Parathyroid adenoma (tissue), 2 donors: ENCODE results near the gene ORC2.

ENCODE experiments used
- H2AFZ ChIP-seq: fragments of 300-600 bp; sonication (generic); one replicate; pipeline ENCODE4 v1.7.0; 2017; ENCODE audit warnings: antibody characterized with exemption, mild to moderate bottlenecking
- H3K27ac ChIP-seq: fragments of 300-600 bp; sonication (generic); one replicate; pipeline ENCODE4 v1.7.0; 2017
- H3K27me3 ChIP-seq: fragments of 300-600 bp; sonication (generic); one replicate; pipeline ENCODE4 v1.7.0; 2017; ENCODE audit warnings: low read length; ENCODE audit not compliant: control insufficient read depth, insufficient read depth
- H3K36me3 ChIP-seq: fragments of 300-600 bp; sonication (generic); one replicate; pipeline ENCODE4 v1.7.0; 2017; ENCODE audit warnings: low read length; ENCODE audit not compliant: control insufficient read depth, insufficient read depth
- H3K4me1 ChIP-seq: fragments of 300-600 bp; sonication (generic); one replicate; pipeline ENCODE4 v1.7.0; 2017; ENCODE audit warnings: control low read depth
- H3K4me2 ChIP-seq: fragments of 300-600 bp; sonication (generic); one replicate; pipeline ENCODE4 v1.7.0; 2017; ENCODE audit warnings: low read length
- H3K4me3 ChIP-seq: fragments of 300-600 bp; sonication (generic); one replicate; pipeline ENCODE4 v1.7.0; 2017; ENCODE audit warnings: low read depth, low read length
- H3K79me2 ChIP-seq: fragments of 300-600 bp; sonication (generic); one replicate; pipeline ENCODE4 v1.7.0; 2017; ENCODE audit warnings: control low read depth
- H3K9ac ChIP-seq: fragments of 300-600 bp; sonication (generic); one replicate; pipeline ENCODE4 v1.7.0; 2017; ENCODE audit warnings: mild to moderate bottlenecking
- H3K9me3 ChIP-seq: fragments of 300-600 bp; sonication (generic); one replicate; pipeline ENCODE4 v1.7.0; 2017; ENCODE audit warnings: low read length; ENCODE audit not compliant: control insufficient read depth
- TF ChIP-seq, protein P1 (sequence below): fragments of 300-600 bp; sonication (generic); IDR thresholded peaks from one replicate; pipeline ENCODE4 v1.7.0; 2017; ENCODE audit warnings: antibody characterized with exemption, mild to moderate bottlenecking
- donor health status: primary hyperparathyroidism.

Gene ORC2

DNA sequence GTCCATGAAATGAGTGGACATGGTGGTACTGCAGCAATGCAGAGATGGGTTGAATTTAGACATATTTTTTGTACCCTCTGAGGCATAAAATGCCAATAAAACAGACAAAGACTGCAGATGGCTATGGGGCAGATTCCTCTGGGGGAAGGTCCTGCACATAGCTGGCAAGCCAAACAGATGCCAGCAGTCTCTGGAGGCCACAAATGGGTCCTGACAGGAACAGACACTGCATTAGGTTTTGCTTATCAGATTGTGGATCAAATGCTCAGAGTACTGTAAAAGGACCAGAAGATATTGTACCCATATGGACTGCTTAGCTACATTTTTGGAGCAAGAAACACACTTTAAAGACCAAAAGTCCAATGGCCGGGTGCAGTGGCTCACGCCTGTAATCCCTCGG is 40.9 kb upstream of the ORC2 start:
- Histone ChIP-seq H2AFZ (no peak overlapping the region), H3K36me3 (no peaks in the 10 kb centered on the region)

DNA sequence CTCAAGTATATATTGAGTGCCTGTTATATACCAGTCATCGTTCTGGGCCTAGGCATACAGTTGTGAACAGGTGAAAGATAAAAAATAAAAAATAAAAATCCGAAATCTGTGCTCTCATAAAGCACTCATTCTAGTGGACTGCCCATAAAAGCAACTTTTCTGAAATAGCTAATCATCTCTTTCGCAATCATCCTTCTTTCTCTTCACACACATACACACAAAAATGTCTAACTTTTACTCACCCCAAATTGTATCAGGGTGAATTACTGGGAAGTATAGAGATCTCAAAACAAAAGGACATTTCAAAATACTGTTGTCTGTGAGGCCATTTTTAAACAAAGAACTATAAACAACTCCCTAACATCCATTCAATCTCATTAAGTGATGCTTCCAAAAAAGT is 29.6 kb upstream of the ORC2 start:
- H2AFZ ChIP-seq: no peak overlapping the region
- no peaks in the 10 kb centered on the region for H3K9me3 ChIP-seq
- no peak overlapping the region for H3K4me2 ChIP-seq
- no peaks in the 10 kb centered on the region for H3K27me3 ChIP-seq
- TF ChIP-seq, protein P1, sequence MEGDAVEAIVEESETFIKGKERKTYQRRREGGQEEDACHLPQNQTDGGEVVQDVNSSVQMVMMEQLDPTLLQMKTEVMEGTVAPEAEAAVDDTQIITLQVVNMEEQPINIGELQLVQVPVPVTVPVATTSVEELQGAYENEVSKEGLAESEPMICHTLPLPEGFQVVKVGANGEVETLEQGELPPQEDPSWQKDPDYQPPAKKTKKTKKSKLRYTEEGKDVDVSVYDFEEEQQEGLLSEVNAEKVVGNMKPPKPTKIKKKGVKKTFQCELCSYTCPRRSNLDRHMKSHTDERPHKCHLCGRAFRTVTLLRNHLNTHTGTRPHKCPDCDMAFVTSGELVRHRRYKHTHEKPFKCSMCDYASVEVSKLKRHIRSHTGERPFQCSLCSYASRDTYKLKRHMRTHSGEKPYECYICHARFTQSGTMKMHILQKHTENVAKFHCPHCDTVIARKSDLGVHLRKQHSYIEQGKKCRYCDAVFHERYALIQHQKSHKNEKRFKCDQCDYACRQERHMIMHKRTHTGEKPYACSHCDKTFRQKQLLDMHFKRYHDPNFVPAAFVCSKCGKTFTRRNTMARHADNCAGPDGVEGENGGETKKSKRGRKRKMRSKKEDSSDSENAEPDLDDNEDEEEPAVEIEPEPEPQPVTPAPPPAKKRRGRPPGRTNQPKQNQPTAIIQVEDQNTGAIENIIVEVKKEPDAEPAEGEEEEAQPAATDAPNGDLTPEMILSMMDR: no peak
- H3K27ac ChIP-seq: no peak overlapping the region
- H3K4me3 ChIP-seq: no peak overlapping the region
- H3K9ac ChIP-seq: no peak overlapping the region
- no peaks in the 10 kb centered on the region for H3K79me2 ChIP-seq
- H3K4me1 ChIP-seq: no peaks in the 10 kb centered on the region
- H3K36me3 ChIP-seq: no peaks in the 10 kb centered on the region

More for the DNA sequence above, 40.9 kb upstream of the ORC2 start:
- Histone ChIP-seq H3K4me1 (no peaks in the 10 kb centered on the region), H3K27ac (no peak overlapping the region), H3K9me3 (no peaks in the 10 kb centered on the region), H3K79me2 (no peaks in the 10 kb centered on the region), H3K4me2 (no peak overlapping the region), H3K27me3 (no peaks in the 10 kb centered on the region), H3K4me3 (no peak overlapping the region), H3K9ac (no peak overlapping the region)
- TF ChIP-seq, protein P1: no peak

DNA sequence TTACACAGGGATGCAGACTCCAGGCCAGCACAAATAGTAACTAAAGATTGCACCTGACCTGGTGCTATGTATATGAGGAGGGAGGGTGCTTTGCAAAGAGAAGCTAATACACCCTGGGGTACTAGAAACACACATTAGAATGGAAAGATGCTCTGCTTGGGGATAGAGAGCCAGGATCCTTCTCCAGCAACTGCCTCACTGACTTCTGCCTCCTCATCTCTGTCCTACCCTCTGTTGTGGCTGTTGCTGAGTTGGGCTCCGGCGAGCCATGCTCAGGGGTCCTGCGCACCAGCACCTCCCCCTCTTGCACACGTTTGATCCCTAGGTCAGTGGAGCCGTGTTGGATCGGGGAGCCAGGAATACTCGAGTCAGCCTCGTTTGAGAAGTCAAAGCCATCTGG is 23.7 kb upstream of the ORC2 start:
- H3K4me1 ChIP-seq: no peaks in the 10 kb centered on the region
- no peaks in the 10 kb centered on the region for H3K36me3 ChIP-seq
- no peak overlapping the region for H3K27ac ChIP-seq
- no peak overlapping the region for H3K4me2 ChIP-seq
- H3K9ac ChIP-seq: no peak overlapping the region
- no peaks in the 10 kb centered on the region for H3K9me3 ChIP-seq
- TF ChIP-seq, protein P1: no peak
- no peaks in the 10 kb centered on the region for H3K27me3 ChIP-seq
- no peak overlapping the region for H3K4me3 ChIP-seq
- no peaks in the 10 kb centered on the region for H3K79me2 ChIP-seq
- H2AFZ ChIP-seq: no peak overlapping the region

DNA sequence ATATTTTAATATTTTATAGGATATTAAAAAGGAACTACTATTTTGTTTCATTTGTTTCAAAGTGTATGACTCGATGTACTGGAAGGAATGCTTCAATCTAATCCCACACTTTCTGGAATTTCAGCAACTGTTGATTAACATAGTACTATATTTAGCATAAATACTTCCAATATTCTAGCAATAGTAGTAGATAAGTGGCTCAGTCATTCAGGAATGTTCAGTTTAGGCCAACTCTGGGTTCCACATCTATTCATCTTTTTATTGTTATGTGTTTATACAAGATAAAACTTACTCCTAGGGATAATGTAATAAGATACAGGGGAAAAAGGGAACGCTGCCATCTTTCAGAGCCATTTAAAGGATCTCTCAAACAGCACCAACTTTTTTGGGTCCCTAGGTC is 22.3 kb upstream of the ORC2 start:
- TF ChIP-seq, protein P1: no peak
- no peaks in the 10 kb centered on the region for H3K36me3 ChIP-seq
- no peaks in the 10 kb centered on the region for H3K79me2 ChIP-seq
- no peak overlapping the region for H2AFZ ChIP-seq
- no peaks in the 10 kb centered on the region for H3K4me1 ChIP-seq
- H3K4me2 ChIP-seq: no peak overlapping the region
- H3K9ac ChIP-seq: no peak overlapping the region
- H3K27me3 ChIP-seq: no peaks in the 10 kb centered on the region
- no peak overlapping the region for H3K27ac ChIP-seq
- no peak overlapping the region for H3K4me3 ChIP-seq
- no peaks in the 10 kb centered on the region for H3K9me3 ChIP-seq

DNA sequence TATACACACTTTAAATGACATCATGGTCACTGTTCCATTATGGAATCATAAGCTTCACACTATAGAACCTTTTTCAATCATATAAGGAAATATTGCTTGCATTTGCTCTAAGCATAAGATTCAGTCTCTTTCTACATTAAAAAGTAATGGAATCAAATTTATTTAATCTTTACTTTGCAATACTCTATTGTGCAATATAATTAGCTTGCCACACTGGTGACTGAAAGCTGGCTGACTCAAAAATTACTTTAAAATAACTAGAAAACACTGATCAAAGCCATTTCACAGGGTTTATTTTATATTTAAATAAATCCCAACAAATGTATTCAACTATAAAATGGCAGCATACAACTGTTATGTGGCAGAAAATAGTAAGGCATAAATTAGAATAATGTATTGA is 13.2 kb upstream of the ORC2 start:
- no peak overlapping the region for H3K4me2 ChIP-seq
- no peaks in the 10 kb centered on the region for H3K9me3 ChIP-seq
- no peak overlapping the region for H3K9ac ChIP-seq
- H3K4me1 ChIP-seq: no peaks in the 10 kb centered on the region
- no peaks in the 10 kb centered on the region for H3K79me2 ChIP-seq
- no peaks in the 10 kb centered on the region for H3K36me3 ChIP-seq
- no peak overlapping the region for H3K4me3 ChIP-seq
- H3K27me3 ChIP-seq: no peaks in the 10 kb centered on the region
- TF ChIP-seq, protein P1: no peak
- no peak overlapping the region for H3K27ac ChIP-seq
- H2AFZ ChIP-seq: no peak overlapping the region
